Measurements from ENCODE around the gene ADORA2B. TPM values are rescaled to one million over a fixed set of nuclear protein-coding genes. Genes with fewer than 3 reads are reported as not detected.

Gene ADORA2B
- total RNA-seq, 1 donor from 2014 or later: not detected

DNA sequence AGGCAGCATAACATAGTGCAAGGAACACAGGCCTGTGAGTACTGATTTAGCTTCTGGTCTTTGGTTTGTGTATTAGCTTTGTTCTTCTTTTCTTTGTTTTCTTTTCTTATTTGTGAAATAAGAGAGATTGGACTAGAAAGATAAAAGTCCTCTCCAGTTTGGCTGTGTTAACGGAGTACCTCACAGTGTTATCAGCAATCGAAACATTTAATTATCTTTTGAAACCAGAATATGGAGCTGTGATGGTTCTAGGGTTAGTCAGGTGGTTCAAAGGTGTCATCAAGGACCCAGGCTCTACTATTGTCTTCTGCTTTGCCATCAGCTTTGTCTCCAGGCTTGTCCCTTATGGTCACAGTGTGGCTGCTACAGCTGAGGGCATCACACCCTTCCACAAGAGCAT lies 25.6 kb downstream of the ADORA2B start:
- ChIA-PET POLR2A (no interaction called here), CTCF (no interaction called here)
- intact Hi-C loops (cut with micrococcal nuclease): no loop called here
- Mint-ChIP-seq H3K4me1 (peaks cover 8% of the 10 kb centered on the region), H3K9me3 (no peaks in the 10 kb centered on the region), H3K36me3 (ENCODE audit: low read depth) (peaks cover 12% of the 10 kb centered on the region), H3K27me3 (peaks cover 19% of the 10 kb centered on the region), H3K4me3 (no peak overlapping the region), H3K27ac (no peak overlapping the region)
- TF ChIP-seq, protein P1, sequence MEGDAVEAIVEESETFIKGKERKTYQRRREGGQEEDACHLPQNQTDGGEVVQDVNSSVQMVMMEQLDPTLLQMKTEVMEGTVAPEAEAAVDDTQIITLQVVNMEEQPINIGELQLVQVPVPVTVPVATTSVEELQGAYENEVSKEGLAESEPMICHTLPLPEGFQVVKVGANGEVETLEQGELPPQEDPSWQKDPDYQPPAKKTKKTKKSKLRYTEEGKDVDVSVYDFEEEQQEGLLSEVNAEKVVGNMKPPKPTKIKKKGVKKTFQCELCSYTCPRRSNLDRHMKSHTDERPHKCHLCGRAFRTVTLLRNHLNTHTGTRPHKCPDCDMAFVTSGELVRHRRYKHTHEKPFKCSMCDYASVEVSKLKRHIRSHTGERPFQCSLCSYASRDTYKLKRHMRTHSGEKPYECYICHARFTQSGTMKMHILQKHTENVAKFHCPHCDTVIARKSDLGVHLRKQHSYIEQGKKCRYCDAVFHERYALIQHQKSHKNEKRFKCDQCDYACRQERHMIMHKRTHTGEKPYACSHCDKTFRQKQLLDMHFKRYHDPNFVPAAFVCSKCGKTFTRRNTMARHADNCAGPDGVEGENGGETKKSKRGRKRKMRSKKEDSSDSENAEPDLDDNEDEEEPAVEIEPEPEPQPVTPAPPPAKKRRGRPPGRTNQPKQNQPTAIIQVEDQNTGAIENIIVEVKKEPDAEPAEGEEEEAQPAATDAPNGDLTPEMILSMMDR (IDR thresholded peaks at IDR 0.05): no peak
- DNase-seq (no peak), ATAC-seq (ENCODE audit: low read depth) (no peak)

DNA sequence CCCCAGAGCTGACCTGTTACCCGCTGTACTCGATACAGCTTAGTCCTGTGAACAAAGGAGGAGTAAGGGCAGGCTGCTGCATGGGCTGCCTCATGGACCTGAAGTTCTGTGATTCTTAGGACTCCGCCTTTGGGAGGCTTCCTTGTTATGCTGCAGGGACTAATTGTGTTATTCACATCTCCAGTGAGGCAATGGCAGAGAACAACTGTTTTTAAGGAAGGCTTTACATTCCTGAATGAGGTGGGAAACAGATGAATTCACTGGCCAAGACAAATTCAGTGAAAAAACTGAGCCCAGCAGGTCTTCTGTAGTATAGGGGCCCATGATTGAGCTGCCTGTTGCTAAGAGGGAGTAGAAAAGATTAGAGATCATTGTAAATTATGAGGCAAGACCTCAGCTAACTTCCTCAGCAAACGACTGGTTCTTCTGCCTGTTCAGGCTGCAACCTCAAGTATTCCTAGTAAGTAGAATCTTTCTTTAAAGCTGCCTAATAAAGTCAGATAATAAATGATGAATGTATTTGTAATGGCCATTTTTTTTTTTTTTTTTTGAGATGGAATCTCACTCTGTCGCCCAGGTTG lies 26.3 kb downstream of the ADORA2B start:
- ATAC-seq (ENCODE audit: low read depth) (no peak), DNase-seq (no peak)
- TF ChIP-seq, protein P1 (IDR thresholded peaks at IDR 0.05): no peak
- POLR2A ChIA-PET: no interaction called here
- Mint-ChIP-seq H3K4me1 (peaks cover 7% of the 10 kb centered on the region), H3K36me3 (ENCODE audit: low read depth) (peaks cover 17% of the 10 kb centered on the region), H3K27me3 (peaks cover 19% of the 10 kb centered on the region), H3K9me3 (no peaks in the 10 kb centered on the region), H3K27ac (no peak overlapping the region), H3K4me3 (no peak overlapping the region)
- intact Hi-C loops (cut with micrococcal nuclease): no loop called here
- CTCF ChIA-PET: no interaction called here

DNA sequence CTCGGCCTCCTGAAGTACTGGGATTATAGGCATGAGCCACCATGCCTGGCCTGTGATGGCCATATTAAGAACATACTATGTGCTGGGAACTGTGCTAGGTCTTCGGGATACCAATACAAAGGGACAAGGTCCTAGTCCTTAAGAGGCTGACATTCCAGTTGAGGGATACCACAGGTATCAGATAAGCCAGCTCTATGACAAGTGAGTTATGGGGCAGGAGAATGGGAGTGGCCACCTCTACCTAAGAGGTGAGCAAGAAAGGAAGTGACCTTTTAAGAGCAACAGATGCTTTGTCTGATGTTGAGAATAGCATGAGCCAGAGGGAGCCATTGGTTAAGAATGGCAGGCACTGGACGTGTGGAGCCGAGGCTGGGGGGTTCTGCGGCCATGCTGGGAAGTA lies 27.0 kb downstream of the ADORA2B start:
- peaks cover 21% of the 10 kb centered on the region for H3K36me3 Mint-ChIP-seq (ENCODE audit: low read depth)
- POLR2A ChIA-PET: no interaction called here
- TF ChIP-seq, protein P1 (IDR thresholded peaks at IDR 0.05): no peak
- H3K9me3 Mint-ChIP-seq: no peaks in the 10 kb centered on the region
- CTCF ChIA-PET: no interaction called here
- no peak for ATAC-seq (ENCODE audit: low read depth)
- no peak overlapping the region for H3K4me3 Mint-ChIP-seq
- intact Hi-C loops (cut with micrococcal nuclease): no loop called here
- no peak for DNase-seq
- peaks cover 15% of the 10 kb centered on the region for H3K27me3 Mint-ChIP-seq
- no peak overlapping the region for H3K27ac Mint-ChIP-seq
- H3K4me1 Mint-ChIP-seq: peaks cover under 1% of the 10 kb centered on the region

DNA sequence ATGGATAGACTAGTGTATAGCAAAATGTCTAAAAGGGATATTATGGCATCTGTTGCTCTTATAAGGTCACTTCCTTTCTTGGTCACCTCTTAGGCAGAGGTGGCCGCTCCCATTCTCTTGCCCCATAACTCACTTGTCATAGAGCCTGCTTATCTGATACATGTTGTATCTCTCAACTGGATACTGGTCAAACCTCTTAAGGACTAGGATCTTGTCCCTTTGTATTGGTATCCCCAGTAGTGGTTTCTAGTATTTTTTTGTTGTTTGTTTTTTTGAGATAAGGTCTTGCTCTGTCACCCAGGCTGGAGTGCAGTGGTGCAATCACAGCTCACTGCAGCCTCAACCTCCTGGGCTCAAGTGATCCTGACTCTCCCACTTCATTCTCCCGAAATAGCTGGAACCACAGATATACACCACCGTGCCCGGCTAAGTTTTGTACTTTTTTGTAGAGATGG lies 27.6 kb downstream of the ADORA2B start:
- no peaks in the 10 kb centered on the region for H3K9me3 Mint-ChIP-seq
- TF ChIP-seq, protein P1 (IDR thresholded peaks at IDR 0.05): no peak
- H3K27me3 Mint-ChIP-seq: peaks cover 15% of the 10 kb centered on the region
- ATAC-seq (ENCODE audit: low read depth) (no peak), DNase-seq (no peak)
- H3K4me1 Mint-ChIP-seq: no peaks in the 10 kb centered on the region
- no peak overlapping the region for H3K4me3 Mint-ChIP-seq
- no peak overlapping the region for H3K27ac Mint-ChIP-seq
- POLR2A ChIA-PET: no interaction called here
- intact Hi-C loops (cut with micrococcal nuclease): no loop called here
- H3K36me3 Mint-ChIP-seq (ENCODE audit: low read depth): peaks cover 25% of the 10 kb centered on the region
- CTCF ChIA-PET: no interaction called here

DNA sequence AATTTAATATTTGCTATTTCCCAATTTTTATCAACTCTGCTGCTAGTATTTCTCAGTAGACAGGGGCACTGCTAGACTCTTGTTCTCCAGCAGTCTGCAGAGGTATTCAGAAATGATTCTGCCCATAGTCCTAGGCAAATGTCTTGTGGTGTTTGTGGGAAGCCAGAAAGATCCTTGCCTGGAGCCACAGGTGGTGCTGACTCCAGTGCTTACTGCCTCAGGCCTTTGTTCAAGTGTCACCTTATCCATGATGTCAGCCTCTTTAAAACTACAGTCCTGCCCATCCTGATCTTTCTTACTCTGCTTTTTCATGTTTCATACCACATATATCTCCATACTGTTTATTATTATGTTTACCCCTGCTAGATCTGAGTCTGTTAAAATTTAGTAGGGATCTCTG lies 28.1 kb downstream of the ADORA2B start:
- Mint-ChIP-seq H3K9me3 (no peaks in the 10 kb centered on the region), H3K4me1 (no peaks in the 10 kb centered on the region), H3K36me3 (ENCODE audit: low read depth) (peaks cover 29% of the 10 kb centered on the region), H3K4me3 (no peak overlapping the region), H3K27ac (no peak overlapping the region), H3K27me3 (peaks cover 11% of the 10 kb centered on the region)
- TF ChIP-seq, protein P1 (IDR thresholded peaks at IDR 0.05): no peak
- ChIA-PET POLR2A (no interaction called here), CTCF (no interaction called here)
- no peak for DNase-seq
- intact Hi-C loops (cut with micrococcal nuclease): no loop called here
- no peak for ATAC-seq (ENCODE audit: low read depth)
